GM10266 (cell line): ENCODE measurements around the gene BRD7.
A peak's percentile ranks its signal among the peaks of the same experiment; 100 is the strongest.
"Not testable (repeated sequence)": the region's sequence is repeated elsewhere in the genome, so short reads cannot be mapped to it uniquely, and the experiment has no call there.

Source experiments
- DNase-seq: peaks from one replicate; pipeline ENCODE4 v3.0.0; 2012; ENCODE audit errors: extremely low spot score
- CTCF ChIP-seq: IDR thresholded peaks from 2 replicates; pipeline ENCODE4 v1.5.1; 2012; ENCODE audit warnings: mild to moderate bottlenecking, low read depth; ENCODE audit not compliant: control insufficient read depth, insufficient read depth; ENCODE audit errors: missing control alignments

Gene BRD7

GRCh38 chr16:50354629-50355456 lies 13.9 kb downstream of the BRD7 start:
- no peak for DNase-seq
- peak; percentile 31 for TF ChIP-seq CTCF

- no peak for DNase-seq
- TF ChIP-seq CTCF = no peak
Observed at GRCh38 chr16:50354082-50354481, 14.7 kb downstream of the BRD7 start.

GRCh38 chr16:50351952-50352351 lies 16.8 kb downstream of the BRD7 start:
- DNase-seq = no peak
- no peak for TF ChIP-seq CTCF

GRCh38 chr16:50351116-50351515 lies 17.7 kb downstream of the BRD7 start:
- DNase-seq = no peak
- TF ChIP-seq CTCF = no peak

GRCh38 chr16:50345210-50345609 lies 23.6 kb downstream of the BRD7 start:
- not testable (repeated sequence) for DNase-seq

GRCh38 chr16:50343566-50343965 lies 25.2 kb downstream of the BRD7 start:
- DNase-seq = not testable (repeated sequence)

- no peak for TF ChIP-seq CTCF
- DNase-seq = no peak
Observed at GRCh38 chr16:50340578-50340977, 28.2 kb downstream of the BRD7 start.

- TF ChIP-seq CTCF = no peak
Observed at GRCh38 chr16:50338371-50339231, 30.2 kb downstream of the BRD7 start.

More at GRCh38 chr16:50338371-50339231, 30.2 kb downstream of the BRD7 start:
- DNase-seq = no peak
